Measurements from ENCODE around the gene CACUL1.

The CACUL1 gene

GRCh38 chr10:118669835-118670234, 84.9 kb downstream of the CACUL1 start:
- ATAC-seq, result peak; percentile 41
- TF ChIP-seq GLIS3 (CRISPR knock-in tag; IDR thresholded peaks at IDR 0.05) (no peak), TSHZ2 (CRISPR knock-in tag; IDR thresholded peaks at IDR 0.05) (no peak), ISL1 (CRISPR knock-in tag; IDR thresholded peaks at IDR 0.05) (no peak; the same call in 1 of the 2 replicates), BACH2 (CRISPR knock-in tag; IDR thresholded peaks at IDR 0.05; ENCODE audit: borderline replicate concordance) (no peak), ZNF565 (CRISPR knock-in tag; conservative IDR thresholded peaks at IDR 0.05; ENCODE audit: low read depth) (no peak), ZNF8 (CRISPR knock-in tag; IDR thresholded peaks at IDR 0.05) (no peak), TCF4 (CRISPR knock-in tag; IDR thresholded peaks at IDR 0.05; ENCODE audit: borderline replicate concordance) (no peak), ZC3H10 (CRISPR knock-in tag; IDR thresholded peaks at IDR 0.05) (no peak), CREB5 (CRISPR knock-in tag; IDR thresholded peaks at IDR 0.05; ENCODE audit: low read depth) (no peak), OSR1 (CRISPR knock-in tag; IDR thresholded peaks at IDR 0.05) (no peak), CSDC2 (CRISPR knock-in tag; IDR thresholded peaks at IDR 0.05) (no peak), TOX (CRISPR knock-in tag; IDR thresholded peaks at IDR 0.05; ENCODE audit: borderline replicate concordance) (no peak)

GRCh38 chr10:118669020-118669791, 85.6 kb downstream of the CACUL1 start:
- no peak for TF ChIP-seq GLIS3 (CRISPR knock-in tag; IDR thresholded peaks at IDR 0.05)
- no peak for TF ChIP-seq PATZ1 (CRISPR knock-in tag; IDR thresholded peaks at IDR 0.05; ENCODE audit: borderline replicate concordance)
- no peak; the same call in 1 of the 2 replicates for TF ChIP-seq ZC3H10 (CRISPR knock-in tag; IDR thresholded peaks at IDR 0.05)
- no peak for TF ChIP-seq ESRRG (CRISPR knock-in tag; IDR thresholded peaks at IDR 0.05)
- no peak for TF ChIP-seq PPARA (CRISPR knock-in tag; IDR thresholded peaks at IDR 0.05; ENCODE audit: borderline replicate concordance)
- no peak for TF ChIP-seq POU6F1 (CRISPR knock-in tag; IDR thresholded peaks at IDR 0.05; ENCODE audit: borderline replicate concordance, low read depth)
- TF ChIP-seq CSRNP3 (CRISPR knock-in tag; IDR thresholded peaks at IDR 0.05), result no peak
- no peak for TF ChIP-seq RARB (CRISPR knock-in tag; IDR thresholded peaks at IDR 0.05)
- TF ChIP-seq TCF4 (CRISPR knock-in tag; IDR thresholded peaks at IDR 0.05; ENCODE audit: borderline replicate concordance), result peak; percentile 96
- TF ChIP-seq ZNF8 (CRISPR knock-in tag; IDR thresholded peaks at IDR 0.05), result 0 out of 2 replicates have a peak, but pooled peaks have one; percentile 15
- no peak for TF ChIP-seq ZNF70 (CRISPR knock-in tag; IDR thresholded peaks at IDR 0.05)
- TF ChIP-seq CREB5 (CRISPR knock-in tag; IDR thresholded peaks at IDR 0.05; ENCODE audit: low read depth), result 0 out of 2 replicates have a peak, but pooled peaks have one; percentile 48
- no peak for TF ChIP-seq SNAI2 (CRISPR knock-in tag; IDR thresholded peaks at IDR 0.05)
- TF ChIP-seq ARNTL (CRISPR knock-in tag; IDR thresholded peaks at IDR 0.05; ENCODE audit: borderline replicate concordance, low read depth), result no peak
- peak; percentile 85 for TF ChIP-seq ISL1 (CRISPR knock-in tag; IDR thresholded peaks at IDR 0.05)
- TF ChIP-seq TOX (CRISPR knock-in tag; IDR thresholded peaks at IDR 0.05; ENCODE audit: borderline replicate concordance), result no peak
- TF ChIP-seq OSR1 (CRISPR knock-in tag; IDR thresholded peaks at IDR 0.05), result no peak
- no peak for TF ChIP-seq CSDC2 (CRISPR knock-in tag; IDR thresholded peaks at IDR 0.05)
- no peak for TF ChIP-seq ZNF565 (CRISPR knock-in tag; conservative IDR thresholded peaks at IDR 0.05; ENCODE audit: low read depth)
- TF ChIP-seq BACH2 (CRISPR knock-in tag; IDR thresholded peaks at IDR 0.05; ENCODE audit: borderline replicate concordance), result no peak
- TF ChIP-seq TSHZ2 (CRISPR knock-in tag; IDR thresholded peaks at IDR 0.05), result no peak; the same call in 1 of the 2 replicates
- no peak for TF ChIP-seq ZFP30 (CRISPR knock-in tag; IDR thresholded peaks at IDR 0.05)
- TF ChIP-seq ZFP3 (CRISPR knock-in tag; IDR thresholded peaks at IDR 0.05), result peak; percentile 73

More at GRCh38 chr10:118669020-118669791, 85.6 kb downstream of the CACUL1 start:
- ATAC-seq, result peak; percentile 92
